Prostate gland (tissue), 2 donors: ENCODE data around the gene LTO1. TPM values are rescaled to one million over a fixed set of nuclear protein-coding genes. Genes with fewer than 3 reads are reported as not detected.

Experiments
- DNase-seq: peaks from one replicate; pipeline ENCODE4 v3.0.0-alpha.2; 2019; ENCODE audit warnings: low spot score
- H3K27ac ChIP-seq, 2 donors: fragments of 200-600 bp; sonication (generic); 2 replicates each; pipeline ENCODE4 v1.5.1; 2017 to 2019
- H3K27me3 ChIP-seq: fragments of 200-600 bp; sonication (generic); replicated peaks from 2 replicates; pipeline ENCODE4 v1.5.1; 2019; ENCODE audit not compliant: insufficient read depth
- H3K36me3 ChIP-seq, 2 donors: fragments of 200-600 bp; sonication (generic); 1 replicate in 1 of 2; 2 replicates in 1 of 2; pipeline versions ENCODE4 v1.5.1 to v1.8.1; 2017 to 2019
- H3K4me1 ChIP-seq: fragments of 200-600 bp; sonication (generic); replicated peaks from 2 replicates; pipeline ENCODE4 v1.5.1; 2019
- H3K4me3 ChIP-seq, 2 donors: fragments of 200-600 bp; sonication (generic); 2 replicates each; pipeline ENCODE4 v1.5.1; 2017 to 2019
- H3K9me3 ChIP-seq: fragments of 200-600 bp; sonication (generic); 2 replicates; pipeline ENCODE4 v1.5.1; 2017
- POLR2A ChIP-seq: fragments of 450-650 bp; IDR thresholded peaks from one replicate; pipeline ENCODE4 v1.6.1; 2016; ENCODE audit warnings: antibody characterized with exemption, mild to moderate bottlenecking
- POLR2AphosphoS5 ChIP-seq: sonication (generic); formaldehyde crosslinking; IDR thresholded peaks from one replicate; pipeline ENCODE4 v1.6.1; 2017; ENCODE audit warnings: antibody characterized with exemption
- WGBS: methylation state at CpG from one replicate; pipeline ENCODE4 v1.1.5; 2018; 5-methylcytosine and 5-hydroxymethylcytosine counted together
- intact Hi-C: fragments of 100-400 bp; cut with DNase I; formaldehyde crosslinking; loops from one replicate; pipeline ENCODE4 v1.14.2; 2022
- total RNA-seq, 2 donors: library from RNA; depleted of rRNA; stranded (reverse); fragments of >200 nt; gene quantifications; one replicate each; pipeline ENCODE4 v1.1.0, GENCODE V29; 2016
- TF ChIP-seq, protein P1 (sequence below), 4 experiments: fragments of 200-600 bp in 2 of 4; fragments of 450-650 bp in 2 of 4; sonication (generic) in 2 of 4; IDR thresholded peaks; 1 replicate in 3 of 4; 2 replicates in 1 of 4; pipeline ENCODE4 v1.5.1; 2016 to 2019; ENCODE audit warnings: antibody characterized with exemption in 4 of 4, mild to moderate bottlenecking in 2 of 4, moderate library complexity in 2 of 4

Gene LTO1
- total RNA-seq, 2 donors from 2014 or later = 14.9 to 39.5 TPM

DNA sequence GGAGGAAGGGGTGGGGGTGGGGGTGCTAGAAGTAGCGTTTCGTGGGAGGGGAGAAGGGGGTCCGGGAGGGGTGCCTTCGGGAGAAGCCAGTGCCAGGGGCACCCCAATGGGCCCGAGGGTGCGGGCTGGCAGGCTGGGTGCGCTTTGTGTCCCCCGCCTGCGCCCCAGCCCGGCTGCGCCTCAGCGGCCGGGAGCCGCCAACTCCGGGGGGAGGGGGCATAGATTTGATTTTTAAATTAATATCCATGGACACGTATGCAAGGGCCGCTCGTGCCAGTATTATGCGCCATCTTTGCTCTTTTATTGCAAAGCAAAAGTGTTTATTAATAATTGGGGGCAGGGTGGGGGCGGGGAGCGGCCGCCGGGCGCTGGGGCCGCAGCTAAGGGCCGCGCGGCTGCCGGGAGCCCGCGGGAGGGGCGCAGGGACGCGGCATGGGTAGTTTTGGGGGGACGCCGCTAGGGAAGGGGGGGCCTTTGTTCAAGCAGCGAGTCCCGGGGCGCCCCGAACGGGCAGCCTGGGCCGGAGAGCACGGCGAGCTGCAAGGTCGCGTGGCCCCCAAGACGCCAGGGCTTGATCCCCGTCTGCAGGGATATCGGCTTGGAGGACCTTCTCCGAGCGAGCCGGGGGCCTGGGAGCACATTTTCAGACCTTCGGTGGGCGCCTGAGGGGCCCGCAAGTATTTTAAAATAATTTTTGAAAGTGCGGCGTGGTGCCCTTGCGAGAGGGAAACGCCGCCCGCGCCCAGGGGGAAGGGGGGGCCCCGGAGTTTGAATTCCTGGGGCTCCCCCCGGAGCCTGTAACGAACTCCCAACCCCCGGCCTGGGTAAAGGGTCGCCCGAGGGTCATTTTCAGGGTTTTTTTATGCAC lies 33.2 kb downstream of the LTO1 start:
- WGBS = under 1% methylated on average over 67 of the region's 68 CpGs
- Histone ChIP-seq H3K36me3 (no peaks in the 10 kb centered on the region), H3K27me3 (no peaks in the 10 kb centered on the region), H3K27ac (peak overlapping the region; percentile 91 to 93), H3K9me3 (no peaks in the 10 kb centered on the region), H3K4me3 (peak overlapping the region; percentile 87 to 99), H3K4me1 (peaks cover 41% of the 10 kb centered on the region)
- TF ChIP-seq, protein P1, sequence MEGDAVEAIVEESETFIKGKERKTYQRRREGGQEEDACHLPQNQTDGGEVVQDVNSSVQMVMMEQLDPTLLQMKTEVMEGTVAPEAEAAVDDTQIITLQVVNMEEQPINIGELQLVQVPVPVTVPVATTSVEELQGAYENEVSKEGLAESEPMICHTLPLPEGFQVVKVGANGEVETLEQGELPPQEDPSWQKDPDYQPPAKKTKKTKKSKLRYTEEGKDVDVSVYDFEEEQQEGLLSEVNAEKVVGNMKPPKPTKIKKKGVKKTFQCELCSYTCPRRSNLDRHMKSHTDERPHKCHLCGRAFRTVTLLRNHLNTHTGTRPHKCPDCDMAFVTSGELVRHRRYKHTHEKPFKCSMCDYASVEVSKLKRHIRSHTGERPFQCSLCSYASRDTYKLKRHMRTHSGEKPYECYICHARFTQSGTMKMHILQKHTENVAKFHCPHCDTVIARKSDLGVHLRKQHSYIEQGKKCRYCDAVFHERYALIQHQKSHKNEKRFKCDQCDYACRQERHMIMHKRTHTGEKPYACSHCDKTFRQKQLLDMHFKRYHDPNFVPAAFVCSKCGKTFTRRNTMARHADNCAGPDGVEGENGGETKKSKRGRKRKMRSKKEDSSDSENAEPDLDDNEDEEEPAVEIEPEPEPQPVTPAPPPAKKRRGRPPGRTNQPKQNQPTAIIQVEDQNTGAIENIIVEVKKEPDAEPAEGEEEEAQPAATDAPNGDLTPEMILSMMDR (IDR thresholded peaks at IDR 0.05) = no peak
- TF ChIP-seq POLR2AphosphoS5 (no peak), POLR2A (no peak)
- intact Hi-C loops = loop anchor here (2.0 to 10.0 kb wide), 5 partner anchors 349 to 807 kb away; partner anchors contain the start of gene MRGPRF
- no peak for DNase-seq

DNA sequence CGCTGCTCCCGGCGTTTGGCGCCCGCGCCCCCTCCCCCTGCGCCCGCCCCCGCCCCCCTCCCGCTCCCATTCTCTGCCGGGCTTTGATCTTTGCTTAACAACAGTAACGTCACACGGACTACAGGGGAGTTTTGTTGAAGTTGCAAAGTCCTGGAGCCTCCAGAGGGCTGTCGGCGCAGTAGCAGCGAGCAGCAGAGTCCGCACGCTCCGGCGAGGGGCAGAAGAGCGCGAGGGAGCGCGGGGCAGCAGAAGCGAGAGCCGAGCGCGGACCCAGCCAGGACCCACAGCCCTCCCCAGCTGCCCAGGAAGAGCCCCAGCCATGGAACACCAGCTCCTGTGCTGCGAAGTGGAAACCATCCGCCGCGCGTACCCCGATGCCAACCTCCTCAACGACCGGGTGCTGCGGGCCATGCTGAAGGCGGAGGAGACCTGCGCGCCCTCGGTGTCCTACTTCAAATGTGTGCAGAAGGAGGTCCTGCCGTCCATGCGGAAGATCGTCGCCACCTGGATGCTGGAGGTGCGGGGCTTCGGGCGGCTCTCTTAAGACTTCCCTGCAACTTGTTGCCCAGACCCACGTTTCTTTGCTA lies 34.1 kb downstream of the LTO1 start, which contains the start of gene CCND1:
Gene CCND1 (plus strand): TSS at position 162 of the 587 bp plus-strand sequence. CDS start 158 bp downstream, at position 320.
- Histone ChIP-seq H3K27me3 (no peaks in the 10 kb centered on the region), H3K27ac (peak within 1 kb of the TSS; percentile 91 to 93), H3K4me1 (peaks cover 43% of the 10 kb centered on the region), H3K9me3 (no peaks in the 10 kb centered on the region), H3K36me3 (no peaks in the 10 kb centered on the region), H3K4me3 (peak within 1 kb of the TSS; percentile 87 to 99)
- intact Hi-C loops = loop anchor here (5.0 to 10.0 kb wide), 4 partner anchors 514 to 806 kb away; partner anchors contain the start of gene MRGPRF
- WGBS = under 1% methylated on average over 46 of the region's 49 CpGs
- DNase-seq = peak; percentile 80
- TF ChIP-seq POLR2AphosphoS5 (peak; percentile 86), POLR2A (peak; percentile 72)
- TF ChIP-seq, protein P1 (IDR thresholded peaks at IDR 0.05) = peak in 2 of 4 experiments; percentile 32 to 38

DNA sequence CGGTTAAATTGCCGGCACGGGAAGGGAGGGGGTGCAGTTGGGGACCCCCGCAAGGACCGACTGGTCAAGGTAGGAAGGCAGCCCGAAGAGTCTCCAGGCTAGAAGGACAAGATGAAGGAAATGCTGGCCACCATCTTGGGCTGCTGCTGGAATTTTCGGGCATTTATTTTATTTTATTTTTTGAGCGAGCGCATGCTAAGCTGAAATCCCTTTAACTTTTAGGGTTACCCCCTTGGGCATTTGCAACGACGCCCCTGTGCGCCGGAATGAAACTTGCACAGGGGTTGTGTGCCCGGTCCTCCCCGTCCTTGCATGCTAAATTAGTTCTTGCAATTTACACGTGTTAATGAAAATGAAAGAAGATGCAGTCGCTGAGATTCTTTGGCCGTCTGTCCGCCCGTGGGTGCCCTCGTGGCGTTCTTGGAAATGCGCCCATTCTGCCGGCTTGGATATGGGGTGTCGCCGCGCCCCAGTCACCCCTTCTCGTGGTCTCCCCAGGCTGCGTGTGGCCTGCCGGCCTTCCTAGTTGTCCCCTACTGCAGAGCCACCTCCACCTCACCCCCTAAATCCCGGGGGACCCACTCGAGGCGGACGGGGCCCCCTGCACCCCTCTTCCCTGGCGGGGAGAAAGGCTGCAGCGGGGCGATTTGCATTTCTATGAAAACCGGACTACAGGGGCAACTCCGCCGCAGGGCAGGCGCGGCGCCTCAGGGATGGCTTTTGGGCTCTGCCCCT lies 34.7 kb downstream of the LTO1 start:
- Histone ChIP-seq H3K27me3 (no peaks in the 10 kb centered on the region), H3K36me3 (no peaks in the 10 kb centered on the region), H3K27ac (peak overlapping the region; percentile 91 to 93), H3K9me3 (no peaks in the 10 kb centered on the region), H3K4me3 (peak overlapping the region; percentile 87 to 99), H3K4me1 (peaks cover 41% of the 10 kb centered on the region)
- DNase-seq = no peak
- WGBS = 3% methylated on average over 35 of the region's 43 CpGs
- intact Hi-C loops = loop anchor here (5.0 to 10.0 kb wide), 4 partner anchors 513 to 806 kb away; partner anchors contain the start of gene MRGPRF
- TF ChIP-seq POLR2A = no peak
- TF ChIP-seq POLR2AphosphoS5 = no peak
- TF ChIP-seq, protein P1 (IDR thresholded peaks at IDR 0.05) = no peak

DNA sequence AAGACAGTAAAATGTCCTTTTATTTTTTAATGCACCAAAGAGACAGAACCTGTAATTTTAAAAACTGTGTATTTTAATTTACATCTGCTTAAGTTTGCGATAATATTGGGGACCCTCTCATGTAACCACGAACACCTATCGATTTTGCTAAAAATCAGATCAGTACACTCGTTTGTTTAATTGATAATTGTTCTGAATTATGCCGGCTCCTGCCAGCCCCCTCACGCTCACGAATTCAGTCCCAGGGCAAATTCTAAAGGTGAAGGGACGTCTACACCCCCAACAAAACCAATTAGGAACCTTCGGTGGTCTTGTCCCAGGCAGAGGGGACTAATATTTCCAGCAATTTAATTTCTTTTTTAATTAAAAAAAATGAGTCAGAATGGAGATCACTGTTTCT lies 35.3 kb downstream of the LTO1 start:
- H3K36me3 ChIP-seq = no peaks in the 10 kb centered on the region
- DNase-seq = no peak
- H3K27me3 ChIP-seq = no peaks in the 10 kb centered on the region
- WGBS = 30% methylated on average over 9 of the region's 9 CpGs
- H3K4me3 ChIP-seq = no peak overlapping the region
- no peak overlapping the region for H3K27ac ChIP-seq
- intact Hi-C loops = loop anchor here (5.0 to 10.0 kb wide), 6 partner anchors 145 to 805 kb away; partner anchors contain the start of gene MRGPRF
- no peaks in the 10 kb centered on the region for H3K9me3 ChIP-seq
- TF ChIP-seq POLR2AphosphoS5 (no peak), POLR2A (no peak)
- TF ChIP-seq, protein P1 (IDR thresholded peaks at IDR 0.05) = no peak
- H3K4me1 ChIP-seq = peaks cover 35% of the 10 kb centered on the region
